ENCODE results near the gene SPANXD. TPM values are rescaled to one million over a fixed set of nuclear protein-coding genes. Genes with fewer than 3 reads are reported as not detected.
"Not testable (repeated sequence)": the region's sequence is repeated elsewhere in the genome, so short reads cannot be mapped to it uniquely, and the experiment has no call there.

Gene SPANXD
- total RNA-seq, result not detected

- WGBS, 2 donors, result 50 to 60% methylated on average over 1 to 2 of the region's 8 CpGs
- ATAC-seq; H3K27ac ChIP-seq; DNase-seq; H3K27me3 ChIP-seq; intact Hi-C loops (cut with DNase I); H3K9me3 ChIP-seq; H3K36me3 ChIP-seq (replicated peaks in 1 of 2; ENCODE audit: insufficient read depth in 1 of 2, low read depth in 2 of 2); H3K4me1 ChIP-seq; H3K4me3 ChIP-seq: not testable (repeated sequence)
Measured at GRCh38 chrX:141698639-141699038, at the start of gene SPANXD. TSS of gene SPANXD (minus strand) at chrX:141698739. CDS start at chrX:141698405, 334 bp downstream.

- H3K4me3 ChIP-seq, result no peak overlapping the region
- no peaks in the 10 kb centered on the region for H3K4me1 ChIP-seq
- no peak for TF ChIP-seq POLR2A (IDR thresholded peaks at IDR 0.05)
- no peak for TF ChIP-seq CTCF (IDR thresholded peaks at IDR 0.05)
- no peak for DNase-seq
- H3K36me3 ChIP-seq (replicated peaks in 1 of 2; ENCODE audit: insufficient read depth in 1 of 2, low read depth in 2 of 2), result no peaks in the 10 kb centered on the region
- intact Hi-C loops (cut with DNase I), result no loop called here
- no peak for ATAC-seq
- no peak overlapping the region for H3K27ac ChIP-seq
- no peaks in the 10 kb centered on the region for H3K27me3 ChIP-seq
- WGBS, 2 donors, result 76 to 77% methylated on average over 3 of the region's 3 CpGs
- H3K9me3 ChIP-seq, result no peaks in the 10 kb centered on the region
Measured at GRCh38 chrX:141742666-141743065, 44.1 kb upstream of the SPANXD start.

- Histone ChIP-seq H3K36me3 (replicated peaks in 1 of 2; ENCODE audit: insufficient read depth in 1 of 2, low read depth in 2 of 2) (no peaks in the 10 kb centered on the region), H3K4me1 (no peaks in the 10 kb centered on the region), H3K27me3 (no peaks in the 10 kb centered on the region), H3K27ac (no peak overlapping the region), H3K9me3 (no peaks in the 10 kb centered on the region), H3K4me3 (no peak overlapping the region)
- intact Hi-C loops (cut with DNase I), result no loop called here
- TF ChIP-seq CTCF (IDR thresholded peaks at IDR 0.05), result no peak
- no peak for TF ChIP-seq POLR2A (IDR thresholded peaks at IDR 0.05)
- 63 to 76% methylated on average over 3 of the region's 3 CpGs for WGBS, 2 donors
- DNase-seq (no peak), ATAC-seq (no peak)
Measured at GRCh38 chrX:141736656-141737055, 38.1 kb upstream of the SPANXD start.

GRCh38 chrX:141733371-141733770, 34.8 kb upstream of the SPANXD start:
- no peaks in the 10 kb centered on the region for H3K27me3 ChIP-seq
- H3K4me1 ChIP-seq, result no peaks in the 10 kb centered on the region
- no peak for ATAC-seq
- no peak for DNase-seq
- H3K4me3 ChIP-seq, result no peak overlapping the region
- H3K27ac ChIP-seq, result no peak overlapping the region
- TF ChIP-seq CTCF (IDR thresholded peaks at IDR 0.05), result no peak
- no peak for TF ChIP-seq POLR2A (IDR thresholded peaks at IDR 0.05)
- intact Hi-C loops (cut with DNase I), result no loop called here
- WGBS, 2 donors, result 45 to 89% methylated on average over 2 of the region's 2 CpGs
- H3K9me3 ChIP-seq, result no peaks in the 10 kb centered on the region
- H3K36me3 ChIP-seq (replicated peaks in 1 of 2; ENCODE audit: insufficient read depth in 1 of 2, low read depth in 2 of 2), result no peaks in the 10 kb centered on the region

- TF ChIP-seq POLR2A (IDR thresholded peaks at IDR 0.05), result no peak
- TF ChIP-seq CTCF (IDR thresholded peaks at IDR 0.05), result no peak
- Histone ChIP-seq H3K9me3 (no peaks in the 10 kb centered on the region), H3K27me3 (no peaks in the 10 kb centered on the region), H3K4me3 (no peak overlapping the region), H3K27ac (no peak overlapping the region), H3K36me3 (replicated peaks in 1 of 2; ENCODE audit: insufficient read depth in 1 of 2, low read depth in 2 of 2) (no peaks in the 10 kb centered on the region), H3K4me1 (no peaks in the 10 kb centered on the region)
- 78 to 87% methylated on average over 2 of the region's 2 CpGs for WGBS, 2 donors
- no peak for ATAC-seq
- no peak for DNase-seq
- intact Hi-C loops (cut with DNase I), result no loop called here
Measured at GRCh38 chrX:141732031-141732430, 33.5 kb upstream of the SPANXD start.

All from body of pancreas (tissue), 4 donors.